CD4-positive, alpha-beta memory T cell (primary cell): ENCODE results near the gene CCM2L. TPM values are rescaled to one million over a fixed set of nuclear protein-coding genes. Genes with fewer than 3 reads are reported as not detected.

ENCODE experiments used
- CTCF ChIA-PET: fragments of 350-600 bp; sonication (Branson Sonifier 250); formaldehyde crosslinking; loops from one replicate; lab custom pipeline; 2021; ENCODE audit warnings: inconsistent platforms; ENCODE audit not compliant: partially characterized antibody; lab: Charles Lee
- POLR2A ChIA-PET: fragments of 350-600 bp; sonication (Branson Sonifier 250); formaldehyde crosslinking; loops from one replicate; lab custom pipeline; 2021; ENCODE audit not compliant: partially characterized antibody; lab: Charles Lee
- DNase-seq, 5 donors: peaks; one replicate each; pipeline versions ENCODE4 v3.0.0 to v3.0.0-alpha.2; 2020 to 2022; ENCODE audit warnings: mixed read lengths in 1 of 5
- H3K27ac ChIP-seq: one replicate; pipeline ENCODE4 v1.7.0; 2013; ENCODE audit warnings: low read depth, low read length
- H3K27me3 ChIP-seq: 2 replicates; pipeline ENCODE4 v1.7.0; 2013; ENCODE audit warnings: mild to moderate bottlenecking, low read length, moderate library complexity; ENCODE audit not compliant: insufficient read depth
- H3K36me3 ChIP-seq: 2 replicates; pipeline ENCODE4 v1.7.0; 2013; ENCODE audit warnings: mild to moderate bottlenecking, low read length, moderate library complexity; ENCODE audit not compliant: insufficient read depth
- H3K4me1 ChIP-seq: 2 replicates; pipeline ENCODE4 v1.7.0; 2013; ENCODE audit warnings: mild to moderate bottlenecking, low read length, moderate library complexity; ENCODE audit not compliant: insufficient read depth
- H3K4me3 ChIP-seq, 2 donors: one replicate each; pipeline ENCODE4 v1.7.0; 2013; ENCODE audit warnings: low read length in 2 of 2, mild to moderate bottlenecking in 1 of 2
- H3K9me3 ChIP-seq, 2 donors: one replicate each; pipeline ENCODE4 v1.7.0; 2013; ENCODE audit warnings: low read length in 2 of 2, control low read depth in 1 of 2; ENCODE audit not compliant: control insufficient read depth in 1 of 2
- H3K27ac Mint-ChIP-seq, 7 donors: one replicate each; pipeline ENCODE4 v1.8.0; 2020 to 2021; ENCODE audit warnings: mixed read lengths in 7 of 7, mild to moderate bottlenecking in 6 of 7, inconsistent platforms in 3 of 7, moderate library complexity in 3 of 7
- H3K27me3 Mint-ChIP-seq, 2 donors: one replicate each; pipeline ENCODE4 v1.8.0; 2020 to 2021; ENCODE audit warnings: mixed read lengths in 2 of 2
- H3K36me3 Mint-ChIP-seq, 2 donors: one replicate each; pipeline ENCODE4 v1.8.0; 2020 to 2021; ENCODE audit warnings: mixed read lengths in 2 of 2, inconsistent platforms in 1 of 2, mild to moderate bottlenecking in 1 of 2
- H3K4me1 Mint-ChIP-seq, 4 donors: one replicate each; pipeline ENCODE4 v1.8.0; 2020 to 2021; ENCODE audit warnings: mixed read lengths in 4 of 4, mild to moderate bottlenecking in 1 of 4
- H3K4me3 Mint-ChIP-seq, 8 donors: one replicate each; pipeline ENCODE4 v1.8.0; 2020 to 2021; ENCODE audit warnings: mixed read lengths in 8 of 8, mild to moderate bottlenecking in 7 of 8, moderate library complexity in 6 of 8, inconsistent platforms in 3 of 8
- H3K9me3 Mint-ChIP-seq, 8 donors: one replicate each; pipeline ENCODE4 v1.8.0; 2020 to 2021; ENCODE audit warnings: mixed read lengths in 8 of 8, mild to moderate bottlenecking in 5 of 8, inconsistent platforms in 3 of 8, moderate library complexity in 1 of 8
- intact Hi-C: fragments of 100-400 bp; cut with micrococcal nuclease; formaldehyde crosslinking; loops from one replicate; pipeline ENCODE4 v1.15.1; 2023
- polyA plus RNA-seq, 2 donors: library from polyadenylated mRNA; unstranded; fragments of 300-500 nt; fragmentation: Illumina TruSeq; gene quantifications; one replicate each; pipeline ENCODE4 v1.2.3, GENCODE V29; 2021
- total RNA-seq, 2 experiments: library from RNA; stranded (reverse); gene quantifications; one replicate each; pipeline ENCODE4 v1.2.3, GENCODE V29; 2021

Gene CCM2L
- total RNA-seq = not detected
- polyA plus RNA-seq = not detected

DNA sequence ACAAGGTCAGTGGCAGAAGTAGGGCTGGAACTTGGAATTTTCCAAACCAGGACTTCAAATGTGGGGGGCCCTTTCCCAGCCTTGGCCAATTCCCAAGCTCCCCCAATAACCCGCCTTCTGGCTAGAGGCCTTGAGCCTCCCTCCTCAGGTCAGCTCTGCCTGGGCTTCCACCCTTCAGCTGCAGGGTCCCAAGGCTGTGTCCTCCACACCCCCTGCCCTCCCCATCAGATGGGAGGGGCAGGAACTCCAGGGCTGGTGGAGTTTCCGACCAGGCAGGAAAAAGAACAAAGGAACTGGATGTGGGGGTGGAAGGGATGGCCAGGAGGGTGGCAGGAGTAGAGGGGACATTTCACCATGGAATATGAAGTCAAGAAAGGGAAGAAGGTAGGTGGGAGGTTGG lies at the start of gene CCM2L:
TSS of gene CCM2L (plus strand) at position 338 of the 400 bp plus-strand sequence. CDS start at position 355, 17 bp downstream.
- intact Hi-C loops = no loop called here
- H3K4me3 Mint-ChIP-seq = no peak within 1 kb of the TSS
- ChIA-PET CTCF (interaction anchor here (1.0 kb wide), 1 partner anchor 22 kb away, joined by 3 read pairs; no protein-coding TSS in a partner anchor), POLR2A (no interaction called here)
- H3K36me3 Mint-ChIP-seq = no peaks in the 10 kb centered on the region
- Histone ChIP-seq H3K36me3 (no peaks in the 10 kb centered on the region), H3K27me3 (no peaks in the 10 kb centered on the region), H3K4me1 (no peaks in the 10 kb centered on the region), H3K4me3 (no peak within 1 kb of the TSS), H3K9me3 (no peaks in the 10 kb centered on the region), H3K27ac (no peak within 1 kb of the TSS)
- peaks cover 5 to 18% of the 10 kb centered on the region in 2 donors for H3K27me3 Mint-ChIP-seq
- DNase-seq = no peak
- H3K9me3 Mint-ChIP-seq = no peaks in the 10 kb centered on the region
- H3K27ac Mint-ChIP-seq = no peak within 1 kb of the TSS
- no peaks in the 10 kb centered on the region for H3K4me1 Mint-ChIP-seq

GRCh38 chr20:31962761-31963160 lies 47.5 kb upstream of the CCM2L start:
- CTCF ChIA-PET = interaction anchor here (2.7 kb wide), 1 partner anchor 10 kb away, joined by 14 read pairs; the partner anchor contains the start of gene PDRG1
- H3K4me3 Mint-ChIP-seq = no peak overlapping the region
- Histone ChIP-seq H3K9me3 (no peaks in the 10 kb centered on the region), H3K27me3 (peaks cover 16% of the 10 kb centered on the region), H3K36me3 (no peaks in the 10 kb centered on the region), H3K27ac (no peak overlapping the region), H3K4me3 (no peak overlapping the region), H3K4me1 (no peaks in the 10 kb centered on the region)
- intact Hi-C loops = no loop called here
- no peaks in the 10 kb centered on the region for H3K36me3 Mint-ChIP-seq
- H3K27ac Mint-ChIP-seq = no peak overlapping the region
- H3K4me1 Mint-ChIP-seq = peaks cover 0 to 8% (median 3%) of the 10 kb centered on the region in 4 donors
- DNase-seq = no peak
- H3K9me3 Mint-ChIP-seq = peaks cover 0 to 8% (median 0%) of the 10 kb centered on the region in 8 donors
- POLR2A ChIA-PET = no interaction called here
- H3K27me3 Mint-ChIP-seq = peaks cover 36 to 47% of the 10 kb centered on the region in 2 donors

DNA sequence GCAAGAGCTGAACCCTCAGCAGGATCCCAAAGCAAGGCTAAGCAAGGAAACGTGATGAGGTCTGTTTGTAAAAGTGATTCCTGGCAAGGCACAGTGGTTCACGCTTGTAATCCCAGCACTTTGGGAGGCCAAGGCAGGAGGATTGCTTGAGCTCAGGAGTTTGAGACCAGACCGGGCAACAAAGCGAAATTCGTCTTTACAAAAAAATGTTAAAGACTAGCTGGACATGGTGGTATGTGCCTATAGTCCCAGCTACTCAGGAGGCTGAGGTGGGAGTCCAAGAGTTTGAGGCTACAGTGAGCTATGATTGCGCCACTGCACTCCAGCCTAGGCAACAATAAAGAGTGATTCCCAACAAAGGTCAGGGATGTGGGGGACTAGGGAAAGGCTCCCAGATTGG lies 46.3 kb upstream of the CCM2L start:
- no peak for DNase-seq
- Histone ChIP-seq H3K4me1 (no peaks in the 10 kb centered on the region), H3K27ac (no peak overlapping the region), H3K27me3 (peaks cover 18% of the 10 kb centered on the region), H3K36me3 (no peaks in the 10 kb centered on the region), H3K9me3 (no peaks in the 10 kb centered on the region), H3K4me3 (no peak overlapping the region)
- CTCF ChIA-PET = interaction anchor here (2.7 kb wide), 1 partner anchor 12 kb away, joined by 14 read pairs; the partner anchor contains the start of gene PDRG1
- POLR2A ChIA-PET = no interaction called here
- peaks cover 0 to 3% of the 10 kb centered on the region in 2 donors for H3K36me3 Mint-ChIP-seq
- intact Hi-C loops = no loop called here
- peaks cover 0 to 10% (median 1%) of the 10 kb centered on the region in 8 donors for H3K9me3 Mint-ChIP-seq
- H3K4me3 Mint-ChIP-seq = no peak overlapping the region
- H3K4me1 Mint-ChIP-seq = peaks cover 2 to 13% (median 7%) of the 10 kb centered on the region in 4 donors
- H3K27ac Mint-ChIP-seq = no peak overlapping the region
- peaks cover 38 to 48% of the 10 kb centered on the region in 2 donors for H3K27me3 Mint-ChIP-seq

- H3K27ac Mint-ChIP-seq = peak overlapping the region in 1 of 7 donors; percentile 48
- peaks cover 20% of the 10 kb centered on the region for H3K27me3 ChIP-seq
- no peaks in the 10 kb centered on the region for H3K4me1 ChIP-seq
- peaks cover 44 to 48% of the 10 kb centered on the region in 2 donors for H3K27me3 Mint-ChIP-seq
- no peak overlapping the region for H3K27ac ChIP-seq
- H3K4me1 Mint-ChIP-seq = peaks cover 2 to 13% (median 7%) of the 10 kb centered on the region in 4 donors
- H3K4me3 ChIP-seq = no peak overlapping the region
- ChIA-PET CTCF (no interaction called here), POLR2A (no interaction called here)
- peak overlapping the region in 7 of 8 donors; percentile 30 to 70 (median 57) for H3K4me3 Mint-ChIP-seq
- peaks cover 0 to 10% (median 1%) of the 10 kb centered on the region in 8 donors for H3K9me3 Mint-ChIP-seq
- peaks cover 0 to 3% of the 10 kb centered on the region in 2 donors for H3K36me3 Mint-ChIP-seq
- no peaks in the 10 kb centered on the region for H3K36me3 ChIP-seq
- H3K9me3 ChIP-seq = no peaks in the 10 kb centered on the region
- intact Hi-C loops = no loop called here
- DNase-seq = no peak
These were observed 43.1 kb upstream of the CCM2L start for GRCh38 chr20:31966991-31967655.

GRCh38 chr20:31967830-31968249 lies 42.4 kb upstream of the CCM2L start, which contains the start of gene XKR7:
Gene XKR7 (plus strand): TSS chr20:31968151. CDS start chr20:31968176, 25 bp downstream.
- Mint-ChIP-seq H3K4me1 (peaks cover 2 to 13% (median 7%) of the 10 kb centered on the region in 4 donors), H3K4me3 (peak within 1 kb of the TSS; percentile 77 to 87 (median 82)), H3K27me3 (peaks cover 42 to 45% of the 10 kb centered on the region in 2 donors), H3K9me3 (peaks cover 0 to 10% (median 1%) of the 10 kb centered on the region in 8 donors), H3K27ac (peak within 1 kb of the TSS in 4 of 7 donors; percentile 29 to 81 (median 54)), H3K36me3 (peaks cover 0 to 3% of the 10 kb centered on the region in 2 donors)
- Histone ChIP-seq H3K9me3 (no peaks in the 10 kb centered on the region), H3K4me3 (no peak within 1 kb of the TSS), H3K27ac (no peak within 1 kb of the TSS), H3K27me3 (peaks cover 20% of the 10 kb centered on the region), H3K4me1 (no peaks in the 10 kb centered on the region), H3K36me3 (no peaks in the 10 kb centered on the region)
- DNase-seq = no peak
- intact Hi-C loops = no loop called here
- CTCF ChIA-PET = no interaction called here
- POLR2A ChIA-PET = interaction anchor here (1.3 kb wide), 1 partner anchor 16 kb away, joined by 4 read pairs; the partner anchor contains the start of gene PDRG1

- H3K27me3 Mint-ChIP-seq = peaks cover 39 to 51% of the 10 kb centered on the region in 2 donors
These were observed 41.7 kb upstream of the CCM2L start for GRCh38 chr20:31968291-31969126.

More at GRCh38 chr20:31968291-31969126, 41.7 kb upstream of the CCM2L start:
- ChIA-PET POLR2A (interaction anchor here (1.3 kb wide), 1 partner anchor 17 kb away, joined by 4 read pairs; the partner anchor contains the start of gene PDRG1), CTCF (no interaction called here)
- no peak overlapping the region for H3K27ac ChIP-seq
- peaks cover 0 to 10% (median 1%) of the 10 kb centered on the region in 8 donors for H3K9me3 Mint-ChIP-seq
- H3K36me3 Mint-ChIP-seq = peaks cover 0 to 3% of the 10 kb centered on the region in 2 donors
- peak; percentile 78 to 83 (median 81) for DNase-seq
- intact Hi-C loops = no loop called here
- peak overlapping the region; percentile 77 to 87 (median 82) for H3K4me3 Mint-ChIP-seq
- no peak overlapping the region for H3K4me3 ChIP-seq
- H3K4me1 Mint-ChIP-seq = peaks cover 2 to 13% (median 7%) of the 10 kb centered on the region in 4 donors
- H3K36me3 ChIP-seq = no peaks in the 10 kb centered on the region
- no peaks in the 10 kb centered on the region for H3K4me1 ChIP-seq
- peaks cover 20% of the 10 kb centered on the region for H3K27me3 ChIP-seq
- H3K9me3 ChIP-seq = no peaks in the 10 kb centered on the region
- H3K27ac Mint-ChIP-seq = peak overlapping the region in 4 of 7 donors; percentile 29 to 81 (median 44)
